ENCODE results near the gene P2RX7. TPM values are rescaled to one million over a fixed set of nuclear protein-coding genes. Genes with fewer than 3 reads are reported as not detected.

The P2RX7 gene
- total and polyA plus RNA-seq, 4 experiments from 2014 or later: 3.8 to 8.6 (median 7.1) TPM

- Mint-ChIP-seq H3K27me3 (no peaks in the 10 kb centered on the region), H3K9me3 (no peaks in the 10 kb centered on the region), H3K27ac (no peak overlapping the region), H3K36me3 (peaks cover 24 to 28% of the 10 kb centered on the region in 2 donors), H3K4me1 (peaks cover 0 to 1% (median 0%) of the 10 kb centered on the region in 4 donors), H3K4me3 (no peak overlapping the region)
- H3K27me3 ChIP-seq (ENCODE audit: insufficient read depth, low read length): no peaks in the 10 kb centered on the region
- H3K4me3 ChIP-seq (ENCODE audit: low read length in 2 of 2): no peak overlapping the region
- intact Hi-C loops (cut with micrococcal nuclease): no loop called here
- no peaks in the 10 kb centered on the region for H3K9me3 ChIP-seq (ENCODE audit: control insufficient read depth in 1 of 2, low read length in 2 of 2)
- H3K36me3 ChIP-seq (ENCODE audit: insufficient read depth, low read length): no peaks in the 10 kb centered on the region
- ChIA-PET CTCF (ENCODE audit: partially characterized antibody) (no interaction called here), POLR2A (ENCODE audit: partially characterized antibody) (no interaction called here)
- H3K4me1 ChIP-seq (ENCODE audit: insufficient read depth, low read length): no peaks in the 10 kb centered on the region
- H3K27ac ChIP-seq (ENCODE audit: low read depth, low read length): no peak overlapping the region
- no peak for DNase-seq
Observed at GRCh38 chr12:121167951-121168350, 35.3 kb downstream of the P2RX7 start.

GRCh38 chr12:121170151-121170550, 37.5 kb downstream of the P2RX7 start:
- CTCF ChIA-PET (ENCODE audit: partially characterized antibody): no interaction called here
- peak overlapping the region in 1 of 7 donors; percentile 63 for H3K27ac Mint-ChIP-seq
- Histone ChIP-seq H3K9me3 (ENCODE audit: control insufficient read depth in 1 of 2, low read length in 2 of 2) (no peaks in the 10 kb centered on the region), H3K36me3 (ENCODE audit: insufficient read depth, low read length) (no peaks in the 10 kb centered on the region), H3K27me3 (ENCODE audit: insufficient read depth, low read length) (no peaks in the 10 kb centered on the region), H3K4me3 (ENCODE audit: low read length in 2 of 2) (no peak overlapping the region), H3K4me1 (ENCODE audit: insufficient read depth, low read length) (no peaks in the 10 kb centered on the region), H3K27ac (ENCODE audit: low read depth, low read length) (no peak overlapping the region)
- peaks cover 0 to 1% (median 0%) of the 10 kb centered on the region in 4 donors for H3K4me1 Mint-ChIP-seq
- H3K9me3 Mint-ChIP-seq: no peaks in the 10 kb centered on the region
- intact Hi-C loops (cut with micrococcal nuclease): no loop called here
- H3K4me3 Mint-ChIP-seq: no peak overlapping the region
- no peaks in the 10 kb centered on the region for H3K27me3 Mint-ChIP-seq
- DNase-seq: no peak
- POLR2A ChIA-PET (ENCODE audit: partially characterized antibody): no interaction called here
- peaks cover 18 to 23% of the 10 kb centered on the region in 2 donors for H3K36me3 Mint-ChIP-seq

GRCh38 chr12:121170611-121171260, 38.1 kb downstream of the P2RX7 start:
- Mint-ChIP-seq H3K9me3 (no peaks in the 10 kb centered on the region), H3K4me3 (no peak overlapping the region), H3K27ac (peak overlapping the region in 3 of 7 donors; percentile 17 to 48 (median 37)), H3K27me3 (no peaks in the 10 kb centered on the region), H3K36me3 (peaks cover 18% of the 10 kb centered on the region in 2 donors), H3K4me1 (peaks cover 0 to 1% (median 0%) of the 10 kb centered on the region in 4 donors)
- H3K27ac ChIP-seq (ENCODE audit: low read depth, low read length): no peak overlapping the region
- DNase-seq: no peak
- ChIA-PET POLR2A (ENCODE audit: partially characterized antibody) (no interaction called here), CTCF (ENCODE audit: partially characterized antibody) (no interaction called here)
- H3K27me3 ChIP-seq (ENCODE audit: insufficient read depth, low read length): no peaks in the 10 kb centered on the region
- H3K9me3 ChIP-seq (ENCODE audit: control insufficient read depth in 1 of 2, low read length in 2 of 2): no peaks in the 10 kb centered on the region
- no peaks in the 10 kb centered on the region for H3K36me3 ChIP-seq (ENCODE audit: insufficient read depth, low read length)
- no peak overlapping the region for H3K4me3 ChIP-seq (ENCODE audit: low read length in 2 of 2)
- intact Hi-C loops (cut with micrococcal nuclease): no loop called here
- no peaks in the 10 kb centered on the region for H3K4me1 ChIP-seq (ENCODE audit: insufficient read depth, low read length)

- POLR2A ChIA-PET (ENCODE audit: partially characterized antibody): no interaction called here
- intact Hi-C loops (cut with micrococcal nuclease): no loop called here
Observed at GRCh38 chr12:121172145-121172544, 39.5 kb downstream of the P2RX7 start.

GRCh38 chr12:121175383-121176119, 42.9 kb downstream of the P2RX7 start:
- H3K9me3 ChIP-seq (ENCODE audit: control insufficient read depth in 1 of 2, low read length in 2 of 2): no peaks in the 10 kb centered on the region
- peaks cover 6% of the 10 kb centered on the region for H3K36me3 ChIP-seq (ENCODE audit: insufficient read depth, low read length)
- no peak overlapping the region for H3K27ac ChIP-seq (ENCODE audit: low read depth, low read length)
- Mint-ChIP-seq H3K4me3 (no peak overlapping the region), H3K27me3 (no peaks in the 10 kb centered on the region), H3K9me3 (peaks cover 0 to 2% (median 0%) of the 10 kb centered on the region in 8 donors), H3K4me1 (no peaks in the 10 kb centered on the region), H3K36me3 (peaks cover 15 to 31% of the 10 kb centered on the region in 2 donors), H3K27ac (no peak overlapping the region)
- ChIA-PET CTCF (ENCODE audit: partially characterized antibody) (interaction anchor here (0.7 kb wide), 1 partner anchor 64 kb away, joined by 5 read pairs; no protein-coding TSS in a partner anchor), POLR2A (ENCODE audit: partially characterized antibody) (no interaction called here)
- H3K4me1 ChIP-seq (ENCODE audit: insufficient read depth, low read length): no peaks in the 10 kb centered on the region
- intact Hi-C loops (cut with micrococcal nuclease): no loop called here
- H3K4me3 ChIP-seq (ENCODE audit: low read length in 2 of 2): no peak overlapping the region
- no peak for DNase-seq
- H3K27me3 ChIP-seq (ENCODE audit: insufficient read depth, low read length): no peaks in the 10 kb centered on the region

More at GRCh38 chr12:121172145-121172544, 39.5 kb downstream of the P2RX7 start:
- no peak for DNase-seq
- no peak overlapping the region for H3K4me3 ChIP-seq (ENCODE audit: low read length in 2 of 2)
- H3K27me3 ChIP-seq (ENCODE audit: insufficient read depth, low read length): no peaks in the 10 kb centered on the region
- Mint-ChIP-seq H3K4me3 (no peak overlapping the region), H3K36me3 (peaks cover 15 to 23% of the 10 kb centered on the region in 2 donors), H3K4me1 (peaks cover 0 to 1% (median 0%) of the 10 kb centered on the region in 4 donors), H3K9me3 (peaks cover 0 to 2% (median 0%) of the 10 kb centered on the region in 8 donors), H3K27me3 (no peaks in the 10 kb centered on the region), H3K27ac (no peak overlapping the region)
- no peak overlapping the region for H3K27ac ChIP-seq (ENCODE audit: low read depth, low read length)
- H3K9me3 ChIP-seq (ENCODE audit: control insufficient read depth in 1 of 2, low read length in 2 of 2): no peaks in the 10 kb centered on the region
- peaks cover 4% of the 10 kb centered on the region for H3K36me3 ChIP-seq (ENCODE audit: insufficient read depth, low read length)
- CTCF ChIA-PET (ENCODE audit: partially characterized antibody): no interaction called here
- H3K4me1 ChIP-seq (ENCODE audit: insufficient read depth, low read length): no peaks in the 10 kb centered on the region

- Mint-ChIP-seq H3K4me3 (no peak overlapping the region), H3K4me1 (no peaks in the 10 kb centered on the region), H3K36me3 (peaks cover 15 to 36% of the 10 kb centered on the region in 2 donors), H3K27me3 (no peaks in the 10 kb centered on the region), H3K27ac (peak overlapping the region in 1 of 7 donors; percentile 53), H3K9me3 (peaks cover 0 to 10% (median under 1%) of the 10 kb centered on the region in 8 donors)
- Histone ChIP-seq H3K4me3 (ENCODE audit: low read length in 2 of 2) (no peak overlapping the region), H3K36me3 (ENCODE audit: insufficient read depth, low read length) (peaks cover 6% of the 10 kb centered on the region), H3K27ac (ENCODE audit: low read depth, low read length) (no peak overlapping the region), H3K9me3 (ENCODE audit: control insufficient read depth in 1 of 2, low read length in 2 of 2) (no peaks in the 10 kb centered on the region), H3K4me1 (ENCODE audit: insufficient read depth, low read length) (no peaks in the 10 kb centered on the region), H3K27me3 (ENCODE audit: insufficient read depth, low read length) (no peaks in the 10 kb centered on the region)
- CTCF ChIA-PET (ENCODE audit: partially characterized antibody): no interaction called here
- intact Hi-C loops (cut with micrococcal nuclease): no loop called here
- DNase-seq: no peak
- POLR2A ChIA-PET (ENCODE audit: partially characterized antibody): no interaction called here
Observed at GRCh38 chr12:121176826-121177529, 44.3 kb downstream of the P2RX7 start.

GRCh38 chr12:121181181-121181580, 48.5 kb downstream of the P2RX7 start:
- no peaks in the 10 kb centered on the region for H3K27me3 ChIP-seq (ENCODE audit: insufficient read depth, low read length)
- ChIA-PET CTCF (ENCODE audit: partially characterized antibody) (no interaction called here), POLR2A (ENCODE audit: partially characterized antibody) (interaction anchor here (0.9 kb wide), 1 partner anchor 10 kb away, joined by 3 read pairs; no protein-coding TSS in a partner anchor)
- intact Hi-C loops (cut with micrococcal nuclease): no loop called here
- no peaks in the 10 kb centered on the region for H3K4me1 ChIP-seq (ENCODE audit: insufficient read depth, low read length)
- no peak overlapping the region for H3K27ac Mint-ChIP-seq
- H3K4me3 ChIP-seq (ENCODE audit: low read length in 2 of 2): no peak overlapping the region
- H3K36me3 ChIP-seq (ENCODE audit: insufficient read depth, low read length): peaks cover 6% of the 10 kb centered on the region
- H3K27ac ChIP-seq (ENCODE audit: low read depth, low read length): no peak overlapping the region
- peaks cover 0 to 8% (median 2%) of the 10 kb centered on the region in 8 donors for H3K9me3 Mint-ChIP-seq
- peaks cover 6 to 28% of the 10 kb centered on the region in 2 donors for H3K36me3 Mint-ChIP-seq
- no peaks in the 10 kb centered on the region for H3K4me1 Mint-ChIP-seq
- H3K9me3 ChIP-seq (ENCODE audit: control insufficient read depth in 1 of 2, low read length in 2 of 2): no peaks in the 10 kb centered on the region
- DNase-seq: no peak
- no peaks in the 10 kb centered on the region for H3K27me3 Mint-ChIP-seq
- H3K4me3 Mint-ChIP-seq: no peak overlapping the region
